OCI-LY3 (cell line): ENCODE data around the gene TUBB3.

Experiments used
- H2AFZ ChIP-seq: fragments of 200-600, 300-600 bp; shearing (Covaris generic); 2 replicates; pipeline ENCODE4 v1.6.0; 2014; ENCODE audit warnings: antibody characterized with exemption, low read depth, low read length
- H3K27ac ChIP-seq: fragments of 200-600, 300-600 bp; sonication (generic); 2 replicates; pipeline ENCODE4 v1.5.1; 2014; ENCODE audit warnings: mild to moderate bottlenecking, low read length, moderate library complexity, mixed read lengths
- H3K27me3 ChIP-seq: fragments of 200-600, 300-600 bp; sonication (generic); 2 replicates; pipeline ENCODE4 v1.6.1; 2014; ENCODE audit warnings: low read depth, low read length, mixed read lengths
- H3K36me3 ChIP-seq: fragments of 200-600, 300-600 bp; sonication (generic); replicated peaks from 2 replicates; pipeline ENCODE3; 2014; ENCODE audit warnings: low read depth, low read length, mixed read lengths
- H3K4me1 ChIP-seq: fragments of 300-600, 200-600 bp; sonication (generic); 2 replicates; pipeline ENCODE4 v1.6.1; 2014; ENCODE audit warnings: low read length, mixed read lengths
- H3K4me2 ChIP-seq: fragments of 200-600, 300-600 bp; sonication (generic); 2 replicates; pipeline ENCODE4 v1.6.1; 2014; ENCODE audit warnings: low read length, mixed read lengths
- H3K4me3 ChIP-seq: fragments of 300-600, 200-600 bp; sonication (generic); 2 replicates; pipeline ENCODE4 v1.5.1; 2014; ENCODE audit warnings: antibody characterized with exemption, mild to moderate bottlenecking, low read length, moderate library complexity
- H3K79me2 ChIP-seq: fragments of 300-600, 200-600 bp; shearing (Covaris generic); 2 replicates; pipeline ENCODE4 v1.6.1; 2014; ENCODE audit warnings: mild to moderate bottlenecking, low read length, mixed read lengths
- H3K9ac ChIP-seq: fragments of 300-600, 200-600 bp; shearing (Covaris generic); 2 replicates; pipeline ENCODE4 v1.6.0; 2014; ENCODE audit warnings: mild to moderate bottlenecking, low read length, moderate library complexity
- H3K9me3 ChIP-seq: fragments of 200-600, 300-600 bp; shearing (Covaris generic); 2 replicates; pipeline ENCODE4 v1.6.1; 2014; ENCODE audit warnings: low read length, mixed read lengths; ENCODE audit not compliant: insufficient read depth
- H4K20me1 ChIP-seq: fragments of 200-600, 300-600 bp; sonication (generic); 2 replicates; pipeline ENCODE4 v1.6.1; 2016; ENCODE audit warnings: low read length, mixed read lengths; ENCODE audit not compliant: insufficient read depth
- EZH2phosphoT487 ChIP-seq: fragments of 200-600 bp; shearing (Covaris generic); IDR thresholded peaks from 2 replicates; pipeline ENCODE4 v1.6.1; 2018; ENCODE audit warnings: antibody characterized with exemption, mixed run types, low read depth
- TF ChIP-seq, protein P1 (sequence below): fragments of 200-600, 300-600 bp; sonication (generic); IDR thresholded peaks from 2 replicates; pipeline ENCODE4 v1.5.1; 2014; ENCODE audit warnings: antibody characterized with exemption, low read length, low read depth

TUBB3 gene

DNA sequence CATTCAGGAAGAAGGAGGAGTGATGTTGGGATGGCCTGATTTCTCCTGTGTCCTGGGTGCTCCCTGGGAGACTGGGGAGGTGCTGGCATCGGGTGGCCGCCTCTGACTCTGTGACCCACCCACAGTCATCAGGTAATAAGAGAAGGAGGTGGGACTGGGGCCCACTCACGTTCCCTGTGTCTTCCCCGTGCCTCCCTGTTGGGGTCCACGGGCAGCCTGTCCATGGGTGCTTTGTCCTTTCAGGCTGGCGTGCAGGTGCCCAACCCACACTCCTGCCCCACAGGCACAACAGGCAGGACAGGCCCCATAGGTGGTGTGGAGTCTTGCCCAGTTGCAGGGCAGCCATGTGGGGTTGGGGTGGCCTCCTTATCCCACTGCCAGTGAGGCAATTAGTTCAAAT lies 29.4 kb downstream of the TUBB3 start:
- H4K20me1 ChIP-seq: peaks cover 44% of the 10 kb centered on the region
- H3K27me3 ChIP-seq: 0 out of 2 replicates have a peak, but pooled peaks cover 3% of the 10 kb centered on the region
- no peak overlapping the region for H3K9ac ChIP-seq
- peaks cover 42% of the 10 kb centered on the region for H3K4me1 ChIP-seq
- H3K79me2 ChIP-seq: peaks cover 38% of the 10 kb centered on the region
- H3K9me3 ChIP-seq: no peaks in the 10 kb centered on the region
- no peak overlapping the region for H3K27ac ChIP-seq
- H2AFZ ChIP-seq: no peak overlapping the region
- TF ChIP-seq EZH2phosphoT487: no peak
- TF ChIP-seq, protein P1, sequence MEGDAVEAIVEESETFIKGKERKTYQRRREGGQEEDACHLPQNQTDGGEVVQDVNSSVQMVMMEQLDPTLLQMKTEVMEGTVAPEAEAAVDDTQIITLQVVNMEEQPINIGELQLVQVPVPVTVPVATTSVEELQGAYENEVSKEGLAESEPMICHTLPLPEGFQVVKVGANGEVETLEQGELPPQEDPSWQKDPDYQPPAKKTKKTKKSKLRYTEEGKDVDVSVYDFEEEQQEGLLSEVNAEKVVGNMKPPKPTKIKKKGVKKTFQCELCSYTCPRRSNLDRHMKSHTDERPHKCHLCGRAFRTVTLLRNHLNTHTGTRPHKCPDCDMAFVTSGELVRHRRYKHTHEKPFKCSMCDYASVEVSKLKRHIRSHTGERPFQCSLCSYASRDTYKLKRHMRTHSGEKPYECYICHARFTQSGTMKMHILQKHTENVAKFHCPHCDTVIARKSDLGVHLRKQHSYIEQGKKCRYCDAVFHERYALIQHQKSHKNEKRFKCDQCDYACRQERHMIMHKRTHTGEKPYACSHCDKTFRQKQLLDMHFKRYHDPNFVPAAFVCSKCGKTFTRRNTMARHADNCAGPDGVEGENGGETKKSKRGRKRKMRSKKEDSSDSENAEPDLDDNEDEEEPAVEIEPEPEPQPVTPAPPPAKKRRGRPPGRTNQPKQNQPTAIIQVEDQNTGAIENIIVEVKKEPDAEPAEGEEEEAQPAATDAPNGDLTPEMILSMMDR: no peak
- H3K36me3 ChIP-seq: peaks cover 33% of the 10 kb centered on the region
- H3K4me2 ChIP-seq: peak overlapping the region; percentile 72; the same call in 1 of the 2 replicates
- H3K4me3 ChIP-seq: no peak overlapping the region

DNA sequence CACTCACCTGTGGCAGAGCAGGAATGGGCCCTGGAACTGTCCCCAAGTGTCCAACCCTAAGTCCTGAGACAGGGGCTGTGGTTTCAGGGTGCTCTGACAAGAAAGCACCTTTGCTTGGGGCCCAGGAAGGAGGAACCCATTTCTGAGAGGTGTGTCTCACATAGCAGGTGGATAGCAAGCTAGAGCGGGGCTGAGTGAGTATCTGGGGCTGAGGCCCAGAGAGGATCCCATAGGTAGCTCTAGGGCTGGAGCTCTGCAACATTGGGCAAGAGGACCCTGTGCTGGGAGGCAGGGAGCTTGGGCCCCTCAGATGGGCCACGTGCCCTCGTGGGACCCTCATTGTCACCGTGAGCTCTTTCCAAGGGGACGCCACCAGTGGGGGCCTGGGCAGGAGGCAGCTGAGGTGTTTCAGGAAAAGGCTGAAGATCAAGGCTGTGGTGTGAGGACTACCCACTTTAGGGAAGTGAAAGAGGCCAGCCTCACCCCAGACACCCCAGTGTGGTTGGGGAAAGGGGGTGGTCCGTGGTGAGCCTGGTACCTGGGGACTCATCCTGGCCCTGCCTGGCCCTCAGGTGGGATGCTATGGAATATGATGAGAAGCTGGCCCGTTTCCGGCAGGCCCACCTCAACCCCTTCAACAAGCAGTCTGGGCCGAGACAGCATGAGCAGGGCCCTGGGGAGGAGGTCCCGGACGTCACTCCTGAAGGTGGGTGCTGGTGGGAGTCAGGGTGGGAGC lies 30.7 kb downstream of the TUBB3 start:
- Histone ChIP-seq H3K79me2 (peaks cover 38% of the 10 kb centered on the region), H3K36me3 (peaks cover 44% of the 10 kb centered on the region), H3K27me3 (0 out of 2 replicates have a peak, but pooled peaks cover 3% of the 10 kb centered on the region), H3K4me3 (peak overlapping the region; percentile 54), H3K9ac (peak overlapping the region; percentile 10; the same call in 1 of the 2 replicates), H3K4me2 (peak overlapping the region; percentile 72), H2AFZ (no peak overlapping the region), H3K27ac (peak overlapping the region; percentile 33), H3K4me1 (peaks cover 37% of the 10 kb centered on the region), H4K20me1 (peaks cover 48% of the 10 kb centered on the region), H3K9me3 (no peaks in the 10 kb centered on the region)
- TF ChIP-seq, protein P1: no peak
- TF ChIP-seq EZH2phosphoT487: no peak

DNA sequence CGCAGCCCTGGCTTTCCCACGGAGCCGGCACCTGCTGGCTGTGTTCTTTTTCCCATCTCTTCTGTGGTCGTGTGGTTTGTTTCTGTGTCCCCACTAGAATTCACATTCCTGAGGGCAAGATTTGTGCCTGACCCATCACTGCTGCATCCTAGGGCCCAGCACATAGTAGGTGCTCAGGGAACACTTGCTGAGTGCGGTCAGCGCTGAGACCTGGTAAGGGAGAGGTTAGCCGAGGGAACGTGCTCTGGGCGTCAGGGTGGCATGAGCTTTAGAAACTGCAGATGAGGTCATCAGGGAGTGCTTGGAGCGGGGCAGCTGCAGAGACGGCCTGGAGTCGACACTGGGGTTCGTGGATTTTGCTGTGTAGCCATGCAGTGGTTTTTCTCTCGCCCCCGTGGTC lies 31.3 kb downstream of the TUBB3 start:
- no peak overlapping the region for H3K27ac ChIP-seq
- 0 out of 2 replicates have a peak, but pooled peaks cover 3% of the 10 kb centered on the region for H3K27me3 ChIP-seq
- TF ChIP-seq, protein P1: no peak
- no peak for TF ChIP-seq EZH2phosphoT487
- no peaks in the 10 kb centered on the region for H3K9me3 ChIP-seq
- no peak overlapping the region for H3K9ac ChIP-seq
- peaks cover 48% of the 10 kb centered on the region for H3K36me3 ChIP-seq
- H3K4me2 ChIP-seq: peak overlapping the region; percentile 72
- H4K20me1 ChIP-seq: peaks cover 51% of the 10 kb centered on the region
- H2AFZ ChIP-seq: no peak overlapping the region
- peaks cover 37% of the 10 kb centered on the region for H3K4me1 ChIP-seq
- no peak overlapping the region for H3K4me3 ChIP-seq
- H3K79me2 ChIP-seq: peaks cover 33% of the 10 kb centered on the region

DNA sequence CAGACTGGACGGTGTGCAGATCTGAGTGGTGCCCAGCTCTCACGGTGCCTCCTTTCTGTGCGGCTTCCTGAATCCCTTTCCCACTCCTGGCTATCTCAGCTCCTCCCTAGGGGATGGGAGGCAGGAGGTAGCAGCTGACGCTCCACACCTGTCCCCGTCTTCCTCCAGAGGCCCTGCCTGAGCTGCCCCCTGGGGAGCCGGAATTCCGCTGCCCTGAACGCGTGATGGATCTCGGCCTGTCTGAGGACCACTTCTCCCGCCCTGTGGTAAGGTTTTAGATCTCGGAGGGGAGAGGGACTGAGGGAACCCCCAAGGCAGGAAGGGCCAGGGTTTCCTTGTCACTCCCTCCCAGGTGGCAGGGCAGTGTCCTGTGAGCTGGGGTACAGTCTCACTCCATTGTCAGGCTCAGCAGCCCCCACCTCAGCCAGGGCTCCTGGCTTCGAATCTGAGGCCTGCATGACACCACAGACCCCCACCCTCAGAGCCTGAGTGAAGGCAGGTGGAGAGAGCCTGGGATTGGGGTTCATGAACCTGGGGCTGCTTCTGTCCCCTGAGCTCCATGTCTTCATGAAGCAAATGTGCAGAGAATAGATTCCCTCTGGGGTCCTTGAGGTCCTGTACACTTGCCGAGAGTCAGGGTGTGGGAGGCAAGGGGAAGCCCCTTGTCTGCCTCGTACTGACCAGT lies 32.0 kb downstream of the TUBB3 start:
- Histone ChIP-seq H3K79me2 (peaks cover 27% of the 10 kb centered on the region), H3K27me3 (no peaks in the 10 kb centered on the region), H3K36me3 (peaks cover 44% of the 10 kb centered on the region), H4K20me1 (peaks cover 51% of the 10 kb centered on the region), H3K9me3 (no peaks in the 10 kb centered on the region), H3K4me3 (no peak overlapping the region), H3K27ac (no peak overlapping the region), H3K4me1 (peaks cover 30% of the 10 kb centered on the region), H3K4me2 (no peak overlapping the region), H3K9ac (no peak overlapping the region), H2AFZ (no peak overlapping the region)
- TF ChIP-seq, protein P1: no peak
- no peak for TF ChIP-seq EZH2phosphoT487
